Common myeloid progenitor, CD34-positive (primary cell): ENCODE measurements around the gene BIRC7.

Source experiments
- CTCF ChIA-PET: fragments of 350-600 bp; sonication (Branson Sonifier 250); formaldehyde crosslinking; loops from one replicate; lab custom pipeline; 2021; ENCODE audit warnings: antibody characterized with exemption; lab: Charles Lee
- POLR2A ChIA-PET: fragments of 350-600 bp; sonication (Branson Sonifier 250); formaldehyde crosslinking; loops from one replicate; lab custom pipeline; 2021; ENCODE audit warnings: antibody characterized with exemption; lab: Charles Lee
- DNase-seq, 3 donors: peaks; one replicate each; pipeline versions ENCODE4 v3.0.0 to v3.0.0-alpha.2; 2013
- H3K27ac ChIP-seq, 2 experiments: 1 replicate in 1 of 2; 2 replicates in 1 of 2; pipeline ENCODE4 v1.7.0; 2013; ENCODE audit warnings: inconsistent platforms in 2 of 2, low read length in 2 of 2, mild to moderate bottlenecking in 2 of 2, low read depth in 1 of 2, moderate library complexity in 1 of 2; ENCODE audit not compliant: severe bottlenecking in 2 of 2, insufficient read depth in 1 of 2, poor library complexity in 1 of 2
- H3K27me3 ChIP-seq, 5 experiments: replicated peaks in 2 of 5; 1 replicate in 3 of 5; 2 replicates in 2 of 5; pipeline versions ENCODE4 v1.6.1 to v1.7.0; 2013; ENCODE audit warnings: low read length in 4 of 5, mild to moderate bottlenecking in 2 of 5, moderate library complexity in 2 of 5, inconsistent platforms in 1 of 5; ENCODE audit not compliant: insufficient read depth in 5 of 5, control insufficient read depth in 4 of 5
- H3K36me3 ChIP-seq, 4 experiments: 1 replicate in 2 of 4; 2 replicates in 2 of 4; pipeline versions ENCODE4 v1.6.1 to v1.7.0; 2013; ENCODE audit warnings: low read length in 3 of 4, control low read depth in 1 of 4, mild to moderate bottlenecking in 1 of 4; ENCODE audit not compliant: control insufficient read depth in 4 of 4, insufficient read depth in 4 of 4
- H3K4me1 ChIP-seq, 4 experiments: 1 replicate in 3 of 4; 2 replicates in 1 of 4; pipeline versions ENCODE4 v1.6.1 to v1.7.1; 2013; ENCODE audit warnings: low read length in 3 of 4, mild to moderate bottlenecking in 3 of 4, control low read depth in 1 of 4, inconsistent platforms in 1 of 4, moderate library complexity in 1 of 4; ENCODE audit not compliant: control insufficient read depth in 4 of 4, insufficient read depth in 4 of 4; ENCODE audit errors: control extremely low read depth in 1 of 4
- H3K4me3 ChIP-seq, 7 experiments: 1 replicate in 4 of 7; 2 replicates in 3 of 7; pipeline versions ENCODE4 v1.5.1 to v1.7.0; 2013; ENCODE audit warnings: mild to moderate bottlenecking in 7 of 7, low read length in 6 of 7, moderate library complexity in 6 of 7, inconsistent platforms in 2 of 7, low read depth in 2 of 7, control low read depth in 1 of 7; ENCODE audit not compliant: insufficient read depth in 4 of 7, control insufficient read depth in 1 of 7; ENCODE audit errors: extremely low read depth in 1 of 7
- H3K9me3 ChIP-seq, 5 experiments: 1 replicate in 4 of 5; 2 replicates in 1 of 5; pipeline versions ENCODE4 v1.6.1 to v1.7.1; 2013; ENCODE audit warnings: low read length in 4 of 5, mild to moderate bottlenecking in 2 of 5, inconsistent platforms in 1 of 5, low read depth in 1 of 5, moderate library complexity in 1 of 5; ENCODE audit not compliant: control insufficient read depth in 4 of 5, insufficient read depth in 2 of 5; ENCODE audit errors: control extremely low read depth in 1 of 5
- WGBS: methylation state at CpG from one replicate; pipeline ENCODE4 v1.1.5; 2013; ENCODE audit not compliant: insufficient coverage; 5-methylcytosine and 5-hydroxymethylcytosine counted together

BIRC7 gene

DNA sequence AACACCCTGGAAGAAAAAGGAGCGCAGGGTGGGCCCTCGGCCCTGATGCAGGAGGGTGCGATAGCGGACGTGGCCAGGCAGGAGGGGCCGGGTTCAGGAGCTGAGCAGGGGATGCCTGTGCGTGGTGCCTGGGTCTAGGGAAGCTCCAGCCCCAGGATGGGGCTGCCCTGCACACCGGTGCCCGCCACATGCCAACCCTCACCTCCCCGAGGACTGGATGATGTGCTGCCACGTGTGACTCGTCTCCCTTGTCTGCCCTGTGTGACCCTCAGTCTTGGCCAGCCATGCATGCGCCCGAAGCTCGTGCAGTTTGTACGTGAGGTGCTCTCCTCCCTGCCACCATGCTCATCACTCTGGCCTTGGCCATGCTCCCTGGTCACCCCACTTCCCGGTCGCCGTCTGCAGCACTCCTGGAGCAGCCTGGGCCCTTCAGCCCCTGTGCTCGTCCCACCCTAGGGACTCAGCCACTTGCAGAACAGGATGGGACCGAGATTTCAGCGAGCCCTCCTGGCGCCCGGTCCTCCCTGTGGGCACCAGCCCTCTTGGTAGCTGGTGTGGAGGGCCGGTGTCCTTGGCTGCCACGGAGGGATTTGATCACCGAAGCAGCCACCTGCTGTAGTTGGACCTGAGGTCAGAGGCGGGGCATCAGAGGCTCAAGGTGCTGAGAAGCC lies 53.0 kb downstream of the BIRC7 start:
- Histone ChIP-seq H3K4me1 (no peaks in the 10 kb centered on the region), H3K27ac (no peak overlapping the region), H3K9me3 (no peaks in the 10 kb centered on the region), H3K27me3 (peaks cover 0 to 12% (median 0%) of the 10 kb centered on the region in 5 experiments), H3K4me3 (no peak overlapping the region), H3K36me3 (peaks cover 0 to 44% (median 31%) of the 10 kb centered on the region in 4 experiments)
- CTCF ChIA-PET: interaction anchor here (0.7 to 1.4 kb wide), 2 partner anchors 15 to 65 kb away, joined by 4 read pairs; no protein-coding TSS in a partner anchor
- 95% methylated on average over 26 of the region's 28 CpGs for WGBS
- POLR2A ChIA-PET: no interaction called here
- DNase-seq: no peak

DNA sequence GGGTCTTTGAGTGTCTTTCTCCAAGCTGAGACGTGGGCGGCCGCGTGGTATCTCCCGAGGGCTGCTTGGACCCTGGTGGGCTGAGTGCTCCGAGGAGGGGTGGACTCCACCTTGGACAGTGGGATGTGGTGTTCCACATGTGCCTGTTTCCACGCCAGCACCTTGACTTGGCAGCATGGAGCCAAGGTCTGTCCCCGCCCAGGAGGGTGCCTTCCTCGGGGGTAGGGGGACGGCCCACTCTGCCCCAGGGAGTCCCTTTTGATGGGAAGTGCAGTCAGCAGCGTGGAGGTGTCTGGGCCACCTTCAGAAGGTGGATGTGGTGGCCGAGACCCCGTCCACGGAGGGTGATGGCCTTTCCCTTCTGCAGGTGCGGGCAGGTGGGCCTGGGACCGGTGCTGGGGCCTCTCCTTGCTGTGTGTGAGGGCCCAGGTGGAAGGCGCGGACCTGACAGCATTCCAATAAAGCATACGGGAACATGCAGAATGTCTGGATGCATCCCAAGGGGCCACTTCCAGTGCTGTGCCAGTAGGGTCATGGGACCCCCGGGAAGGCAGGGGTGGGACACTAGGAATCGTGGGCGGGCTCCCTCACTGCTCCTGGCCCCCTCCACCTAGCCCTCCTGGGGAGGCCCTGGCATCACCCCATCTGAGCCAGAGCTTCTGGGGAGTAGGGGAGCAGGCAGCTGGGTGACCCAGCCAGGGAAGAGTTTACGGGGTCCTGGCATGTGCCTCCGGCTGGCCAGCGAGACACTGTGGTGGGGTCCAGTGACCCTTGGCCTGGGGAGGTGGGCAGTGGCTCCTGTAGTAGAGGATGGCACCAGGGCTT lies 53.8 kb downstream of the BIRC7 start:
- H3K27me3 ChIP-seq: peaks cover 0 to 17% (median under 1%) of the 10 kb centered on the region in 5 experiments
- no peaks in the 10 kb centered on the region for H3K9me3 ChIP-seq
- 93% methylated on average over 23 of the region's 25 CpGs for WGBS
- H3K4me3 ChIP-seq: no peak overlapping the region
- no peak overlapping the region for H3K27ac ChIP-seq
- H3K36me3 ChIP-seq: peaks cover 0 to 41% (median 29%) of the 10 kb centered on the region in 4 experiments
- ChIA-PET CTCF (interaction anchor here (0.7 to 1.4 kb wide), 2 partner anchors 16 to 66 kb away, joined by 4 read pairs; no protein-coding TSS in a partner anchor), POLR2A (no interaction called here)
- no peaks in the 10 kb centered on the region for H3K4me1 ChIP-seq
- DNase-seq: no peak
